ENCODE results near the gene CAPN9. TPM values are rescaled to one million over a fixed set of nuclear protein-coding genes. Genes with fewer than 3 reads are reported as not detected.

CAPN9 gene
- total and polyA plus RNA-seq, 3 experiments from 2014 or later: not detected

DNA sequence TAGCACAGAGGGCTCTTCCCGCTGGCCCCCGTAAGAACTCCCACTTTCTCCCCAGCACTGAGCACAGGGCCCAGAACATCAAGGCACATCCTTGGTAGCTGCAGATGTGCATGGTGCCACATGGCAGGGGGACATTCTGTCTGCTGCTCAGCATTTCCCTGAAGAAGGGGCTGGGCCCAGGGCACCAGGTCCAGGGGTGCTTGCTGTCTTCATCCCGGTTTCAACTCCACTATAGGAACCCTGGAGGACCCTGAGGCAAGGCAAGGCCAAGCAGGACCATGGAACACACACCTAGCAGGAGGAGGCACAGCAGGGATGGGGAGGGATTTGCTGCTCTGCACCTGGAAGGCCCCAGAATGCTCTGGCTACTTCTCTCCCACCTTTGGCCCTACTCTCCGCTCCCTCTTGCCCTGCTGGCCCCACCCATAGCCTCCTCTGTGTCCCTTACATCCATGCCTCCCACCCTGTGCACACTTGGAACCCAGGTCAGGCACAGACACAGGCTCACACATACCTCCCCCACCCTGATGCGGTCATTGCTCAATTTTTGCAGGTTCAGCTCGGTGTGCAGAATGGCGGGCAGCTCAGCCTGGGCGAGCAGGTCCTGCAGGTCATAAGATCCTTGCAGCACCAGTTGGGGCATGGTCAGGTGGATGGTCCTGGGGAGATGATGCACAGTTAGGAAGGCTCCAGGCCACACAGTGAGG, 43.4 kb upstream of the CAPN9 start:
- Mint-ChIP-seq H3K27ac (no peak overlapping the region), H3K4me3 (no peak overlapping the region), H3K27me3 (peaks cover 10 to 26% of the 10 kb centered on the region in 2 donors), H3K36me3 (no peaks in the 10 kb centered on the region), H3K9me3 (no peaks in the 10 kb centered on the region), H3K4me1 (peaks cover 5 to 8% (median 8%) of the 10 kb centered on the region in 3 donors)
- ChIA-PET POLR2A (no interaction called here), CTCF (no interaction called here)
- Histone ChIP-seq H3K27me3 (ENCODE audit: insufficient read depth, low read length, poor library complexity, severe bottlenecking) (no peaks in the 10 kb centered on the region), H3K9me3 (ENCODE audit: low read length) (no peaks in the 10 kb centered on the region), H3K27ac (ENCODE audit: low read depth, low read length) (no peak overlapping the region), H3K4me1 (ENCODE audit: insufficient read depth, low read length) (no peaks in the 10 kb centered on the region), H3K4me3 (ENCODE audit: low read length) (no peak overlapping the region), H3K36me3 (ENCODE audit: insufficient read depth, low read length) (no peaks in the 10 kb centered on the region)
- DNase-seq: no peak

GRCh38 chr1:230704830-230705229, 42.4 kb upstream of the CAPN9 start:
- peaks cover 10 to 26% of the 10 kb centered on the region in 2 donors for H3K27me3 Mint-ChIP-seq
- Histone ChIP-seq H3K27me3 (ENCODE audit: insufficient read depth, low read length, poor library complexity, severe bottlenecking) (no peaks in the 10 kb centered on the region), H3K4me3 (ENCODE audit: low read length) (no peak overlapping the region), H3K4me1 (ENCODE audit: insufficient read depth, low read length) (no peaks in the 10 kb centered on the region), H3K9me3 (ENCODE audit: low read length) (no peaks in the 10 kb centered on the region), H3K27ac (ENCODE audit: low read depth, low read length) (no peak overlapping the region), H3K36me3 (ENCODE audit: insufficient read depth, low read length) (no peaks in the 10 kb centered on the region)
- H3K27ac Mint-ChIP-seq: no peak overlapping the region
- H3K36me3 Mint-ChIP-seq: no peaks in the 10 kb centered on the region
- H3K9me3 Mint-ChIP-seq: no peaks in the 10 kb centered on the region
- no peak overlapping the region for H3K4me3 Mint-ChIP-seq
- ChIA-PET POLR2A (no interaction called here), CTCF (no interaction called here)
- DNase-seq: no peak
- peaks cover 5 to 8% (median 8%) of the 10 kb centered on the region in 3 donors for H3K4me1 Mint-ChIP-seq

DNA sequence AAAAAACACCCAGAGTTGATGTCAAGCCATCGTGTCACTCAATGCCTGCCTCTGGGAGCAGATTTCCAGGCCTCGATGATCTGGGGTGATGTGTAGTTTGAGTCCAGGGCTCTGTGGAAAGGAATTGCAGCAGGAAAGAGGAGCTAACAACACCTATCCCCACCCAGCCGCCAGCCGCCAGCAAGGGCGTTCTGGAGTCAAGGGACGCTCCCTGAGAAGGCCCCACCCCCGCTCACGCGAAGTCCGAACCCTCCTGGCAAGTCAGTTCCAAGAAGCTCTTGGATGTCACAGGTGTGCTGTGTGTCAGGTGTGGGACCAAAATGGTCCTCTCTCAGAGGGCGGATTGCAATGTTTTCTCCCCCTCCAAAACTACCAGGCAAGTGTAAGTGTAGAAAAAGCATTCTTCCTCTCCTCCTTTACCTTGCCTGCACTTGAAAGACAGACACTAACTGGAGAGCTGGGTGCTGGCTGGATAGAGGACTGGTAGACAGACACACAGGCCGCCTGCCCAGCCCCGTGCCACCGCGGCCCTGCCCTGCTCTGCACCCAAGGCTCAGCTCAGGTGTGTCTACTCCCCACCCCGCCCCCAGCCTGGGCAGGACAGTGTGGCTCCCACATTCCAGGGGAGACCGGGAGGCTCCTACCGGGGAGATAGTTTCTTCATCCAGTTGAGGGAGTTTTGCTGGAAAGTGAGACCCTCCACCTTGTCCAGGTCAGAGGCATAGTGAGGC, 41.7 kb upstream of the CAPN9 start:
- Histone ChIP-seq H3K36me3 (ENCODE audit: insufficient read depth, low read length) (no peaks in the 10 kb centered on the region), H3K27ac (ENCODE audit: low read depth, low read length) (no peak overlapping the region), H3K27me3 (ENCODE audit: insufficient read depth, low read length, poor library complexity, severe bottlenecking) (no peaks in the 10 kb centered on the region), H3K9me3 (ENCODE audit: low read length) (no peaks in the 10 kb centered on the region), H3K4me3 (ENCODE audit: low read length) (no peak overlapping the region), H3K4me1 (ENCODE audit: insufficient read depth, low read length) (no peaks in the 10 kb centered on the region)
- ChIA-PET POLR2A (no interaction called here), CTCF (no interaction called here)
- peaks cover 10 to 26% of the 10 kb centered on the region in 2 donors for H3K27me3 Mint-ChIP-seq
- no peaks in the 10 kb centered on the region for H3K36me3 Mint-ChIP-seq
- no peaks in the 10 kb centered on the region for H3K9me3 Mint-ChIP-seq
- H3K4me1 Mint-ChIP-seq: peaks cover 5 to 8% (median 8%) of the 10 kb centered on the region in 3 donors
- no peak for DNase-seq
- no peak overlapping the region for H3K4me3 Mint-ChIP-seq
- no peak overlapping the region for H3K27ac Mint-ChIP-seq

- Histone ChIP-seq H3K9me3 (ENCODE audit: low read length) (no peaks in the 10 kb centered on the region), H3K36me3 (ENCODE audit: insufficient read depth, low read length) (no peaks in the 10 kb centered on the region), H3K4me3 (ENCODE audit: low read length) (no peak overlapping the region), H3K27me3 (ENCODE audit: insufficient read depth, low read length, poor library complexity, severe bottlenecking) (no peaks in the 10 kb centered on the region), H3K4me1 (ENCODE audit: insufficient read depth, low read length) (no peaks in the 10 kb centered on the region), H3K27ac (ENCODE audit: low read depth, low read length) (no peak overlapping the region)
- no peaks in the 10 kb centered on the region for H3K9me3 Mint-ChIP-seq
- ChIA-PET CTCF (no interaction called here), POLR2A (no interaction called here)
- H3K4me1 Mint-ChIP-seq: peaks cover 5 to 8% (median 8%) of the 10 kb centered on the region in 3 donors
- no peak overlapping the region for H3K4me3 Mint-ChIP-seq
- DNase-seq: no peak
- peaks cover 10 to 26% of the 10 kb centered on the region in 2 donors for H3K27me3 Mint-ChIP-seq
- H3K36me3 Mint-ChIP-seq: no peaks in the 10 kb centered on the region
- peak overlapping the region in 1 of 8 donors; percentile 33 for H3K27ac Mint-ChIP-seq
Observed at GRCh38 chr1:230706020-230706699, 41.0 kb upstream of the CAPN9 start.

GRCh38 chr1:230706887-230707731, 40.1 kb upstream of the CAPN9 start:
- H3K36me3 ChIP-seq (ENCODE audit: insufficient read depth, low read length): no peaks in the 10 kb centered on the region
- Mint-ChIP-seq H3K36me3 (no peaks in the 10 kb centered on the region), H3K4me3 (no peak overlapping the region), H3K9me3 (no peaks in the 10 kb centered on the region), H3K27me3 (peaks cover 7 to 26% of the 10 kb centered on the region in 2 donors), H3K4me1 (peaks cover 5 to 8% (median 8%) of the 10 kb centered on the region in 3 donors), H3K27ac (no peak overlapping the region)
- H3K27ac ChIP-seq (ENCODE audit: low read depth, low read length): no peak overlapping the region
- POLR2A ChIA-PET: no interaction called here
- H3K27me3 ChIP-seq (ENCODE audit: insufficient read depth, low read length, poor library complexity, severe bottlenecking): no peaks in the 10 kb centered on the region
- H3K4me1 ChIP-seq (ENCODE audit: insufficient read depth, low read length): no peaks in the 10 kb centered on the region
- no peak overlapping the region for H3K4me3 ChIP-seq (ENCODE audit: low read length)
- no peak for DNase-seq
- H3K9me3 ChIP-seq (ENCODE audit: low read length): no peaks in the 10 kb centered on the region
- CTCF ChIA-PET: no interaction called here

GRCh38 chr1:230707732-230708630, 39.2 kb upstream of the CAPN9 start:
- Mint-ChIP-seq H3K4me3 (no peak overlapping the region), H3K27ac (no peak overlapping the region), H3K36me3 (no peaks in the 10 kb centered on the region), H3K9me3 (no peaks in the 10 kb centered on the region), H3K4me1 (peaks cover 5 to 8% (median 8%) of the 10 kb centered on the region in 3 donors), H3K27me3 (peaks cover 5 to 25% of the 10 kb centered on the region in 2 donors)
- Histone ChIP-seq H3K4me1 (ENCODE audit: insufficient read depth, low read length) (no peaks in the 10 kb centered on the region), H3K9me3 (ENCODE audit: low read length) (no peaks in the 10 kb centered on the region), H3K36me3 (ENCODE audit: insufficient read depth, low read length) (no peaks in the 10 kb centered on the region), H3K27ac (ENCODE audit: low read depth, low read length) (no peak overlapping the region), H3K27me3 (ENCODE audit: insufficient read depth, low read length, poor library complexity, severe bottlenecking) (no peaks in the 10 kb centered on the region), H3K4me3 (ENCODE audit: low read length) (no peak overlapping the region)
- DNase-seq: no peak
- ChIA-PET CTCF (no interaction called here), POLR2A (no interaction called here)
